ENCODE results near the gene MAP2K5.

Gene MAP2K5

GRCh38 chr15:67792250-67792942 lies 249.9 kb downstream of the MAP2K5 start:
- FAIRE-seq (no peak), DNase-seq (ENCODE audit: insufficient read length, low spot score) (no peak)
- no peak for TF ChIP-seq CTCF (IDR thresholded peaks at IDR 0.05; ENCODE audit: insufficient read depth, missing control alignments)

GRCh38 chr15:67794832-67795574 lies 252.5 kb downstream of the MAP2K5 start:
- DNase-seq (ENCODE audit: insufficient read length, low spot score) = no peak
- TF ChIP-seq CTCF (IDR thresholded peaks at IDR 0.05; ENCODE audit: insufficient read depth, missing control alignments) = no peak
- FAIRE-seq = no peak

- no peak for FAIRE-seq
- DNase-seq (ENCODE audit: insufficient read length, low spot score) = no peak
- no peak for TF ChIP-seq CTCF (IDR thresholded peaks at IDR 0.05; ENCODE audit: insufficient read depth, missing control alignments)
These were observed 254.0 kb downstream of the MAP2K5 start for GRCh38 chr15:67796196-67797127.

GRCh38 chr15:67799801-67800205 lies 257.3 kb downstream of the MAP2K5 start:
- FAIRE-seq (no peak), DNase-seq (ENCODE audit: insufficient read length, low spot score) (no peak)
- TF ChIP-seq CTCF (IDR thresholded peaks at IDR 0.05; ENCODE audit: insufficient read depth, missing control alignments) = no peak

DNA sequence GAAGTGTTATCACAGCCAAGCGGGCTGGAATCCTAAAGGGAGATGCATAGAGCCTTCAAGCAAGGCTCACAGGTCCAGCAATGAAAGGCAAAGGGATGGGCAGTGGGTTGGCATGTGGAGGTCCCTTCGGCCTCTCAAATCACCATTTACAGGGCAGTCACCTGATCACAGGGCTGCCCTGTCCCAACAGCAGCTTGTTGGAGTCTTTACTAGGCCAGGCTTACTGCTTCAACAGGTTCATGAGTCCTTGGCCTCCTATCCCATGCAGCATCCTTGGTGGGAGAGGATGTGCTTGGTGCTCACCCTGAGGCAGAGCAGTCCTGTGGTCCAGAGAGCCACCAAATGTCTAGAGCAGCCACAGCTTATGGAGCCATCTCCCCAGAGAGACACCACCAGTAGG lies 258.6 kb downstream of the MAP2K5 start:
- FAIRE-seq = no peak
- no peak for DNase-seq (ENCODE audit: insufficient read length, low spot score)
- no peak for TF ChIP-seq CTCF (IDR thresholded peaks at IDR 0.05; ENCODE audit: insufficient read depth, missing control alignments)

DNA sequence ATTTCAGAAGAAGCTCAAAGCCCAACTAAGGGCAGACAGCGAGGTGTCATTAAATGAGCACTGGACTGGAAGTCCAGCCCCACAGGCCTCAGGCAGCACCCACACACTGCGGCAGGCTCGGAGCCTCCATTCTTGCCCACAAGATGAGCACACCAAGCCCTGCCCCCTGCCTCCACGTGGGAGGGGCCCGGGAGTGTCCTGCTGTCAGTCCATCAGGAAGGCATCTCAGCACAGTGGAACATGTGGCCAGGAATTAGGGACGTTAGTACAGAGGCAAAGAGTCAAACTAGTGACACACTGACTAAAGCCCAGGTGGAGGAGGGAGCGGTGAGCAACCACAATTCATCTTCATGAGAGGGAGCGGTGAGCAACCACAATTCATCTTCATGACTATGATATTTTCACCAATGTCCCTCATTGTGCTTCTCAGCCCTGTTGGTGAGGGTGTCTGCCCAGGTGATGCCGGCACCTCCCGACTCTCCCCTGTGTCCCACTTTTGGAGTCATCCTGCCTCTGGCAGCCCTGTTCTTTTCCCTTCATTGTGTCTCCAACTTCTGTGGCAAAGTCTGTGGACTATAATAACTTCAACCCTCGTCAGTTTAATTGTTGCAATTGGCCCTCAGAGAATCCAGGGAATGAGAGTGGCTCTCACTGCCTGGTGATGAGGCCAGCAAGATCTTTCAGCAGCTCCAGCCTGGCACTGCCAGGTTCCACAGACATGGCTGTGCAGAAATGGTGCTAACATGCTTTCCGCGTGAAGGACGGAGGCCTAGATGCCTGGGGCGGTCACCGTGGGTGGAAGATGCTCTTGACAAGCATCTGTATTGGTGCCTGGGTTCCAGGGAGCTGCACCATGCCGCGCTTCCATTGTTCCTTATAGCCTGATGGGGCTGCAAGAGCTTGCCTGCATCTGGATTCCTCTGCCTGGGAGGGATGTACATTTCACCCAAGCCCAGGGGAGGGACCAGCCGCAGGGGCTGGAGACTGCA lies 259.7 kb downstream of the MAP2K5 start:
- no peak for DNase-seq (ENCODE audit: insufficient read length, low spot score)
- no peak for FAIRE-seq
- no peak for TF ChIP-seq CTCF (IDR thresholded peaks at IDR 0.05; ENCODE audit: insufficient read depth, missing control alignments)
